Breast epithelium (tissue), 3 donors: ENCODE measurements around the gene LAMTOR2.

Experiments
- POLR2A ChIP-seq: fragments of 450-650 bp; IDR thresholded peaks from one replicate; pipeline ENCODE4 v1.6.1; 2016; ENCODE audit warnings: antibody characterized with exemption, mild to moderate bottlenecking, moderate library complexity
- TF ChIP-seq, protein P1 (sequence below), 3 donors: fragments of 450-650 bp; IDR thresholded peaks; one replicate each; pipeline ENCODE4 v1.5.1; 2016 to 2017; ENCODE audit warnings: antibody characterized with exemption in 3 of 3, mild to moderate bottlenecking in 3 of 3, moderate library complexity in 3 of 3

DNA sequence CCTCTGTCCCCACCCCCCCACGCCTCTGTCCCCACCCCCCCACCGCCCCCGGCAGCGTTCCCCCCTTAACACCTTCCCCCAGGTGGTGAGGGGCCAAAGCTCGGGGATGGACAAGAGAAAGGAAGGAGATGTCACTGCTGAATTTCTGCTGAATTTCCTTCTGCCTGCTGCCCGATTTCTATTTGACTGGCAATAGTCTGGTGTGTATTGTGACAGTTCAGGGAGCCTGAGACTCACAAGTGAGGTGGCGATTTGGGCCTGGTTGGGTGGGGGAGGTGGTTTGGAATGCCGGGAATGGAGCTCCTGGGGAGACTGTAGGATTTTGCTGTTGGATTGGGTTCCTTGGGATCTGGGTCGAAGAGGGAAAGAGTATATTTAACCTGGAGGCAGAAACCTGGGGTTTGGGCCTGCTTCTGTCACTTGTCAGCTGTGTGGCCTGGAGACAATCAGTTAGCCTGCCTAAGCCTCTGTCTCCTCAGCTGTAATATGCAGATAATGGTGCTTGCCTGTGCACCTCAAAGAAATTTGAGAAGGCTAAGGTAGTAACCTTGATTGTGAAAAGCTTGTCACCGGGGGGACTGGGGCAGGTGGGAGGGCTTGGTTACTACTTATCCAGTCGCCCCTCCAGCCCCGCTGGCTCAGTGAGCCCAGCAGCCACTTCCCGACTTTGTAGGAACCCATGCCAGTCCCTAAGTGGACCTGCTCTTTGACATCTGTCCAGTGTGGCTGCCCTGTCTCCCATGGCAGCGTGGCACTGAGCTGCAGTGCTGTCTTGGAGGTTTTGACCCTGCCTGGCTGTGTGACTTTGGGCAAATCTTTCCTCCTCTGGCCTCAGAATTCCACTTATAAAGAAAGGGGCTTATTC, 52.3 kb downstream of the LAMTOR2 start:
- TF ChIP-seq, protein P1, sequence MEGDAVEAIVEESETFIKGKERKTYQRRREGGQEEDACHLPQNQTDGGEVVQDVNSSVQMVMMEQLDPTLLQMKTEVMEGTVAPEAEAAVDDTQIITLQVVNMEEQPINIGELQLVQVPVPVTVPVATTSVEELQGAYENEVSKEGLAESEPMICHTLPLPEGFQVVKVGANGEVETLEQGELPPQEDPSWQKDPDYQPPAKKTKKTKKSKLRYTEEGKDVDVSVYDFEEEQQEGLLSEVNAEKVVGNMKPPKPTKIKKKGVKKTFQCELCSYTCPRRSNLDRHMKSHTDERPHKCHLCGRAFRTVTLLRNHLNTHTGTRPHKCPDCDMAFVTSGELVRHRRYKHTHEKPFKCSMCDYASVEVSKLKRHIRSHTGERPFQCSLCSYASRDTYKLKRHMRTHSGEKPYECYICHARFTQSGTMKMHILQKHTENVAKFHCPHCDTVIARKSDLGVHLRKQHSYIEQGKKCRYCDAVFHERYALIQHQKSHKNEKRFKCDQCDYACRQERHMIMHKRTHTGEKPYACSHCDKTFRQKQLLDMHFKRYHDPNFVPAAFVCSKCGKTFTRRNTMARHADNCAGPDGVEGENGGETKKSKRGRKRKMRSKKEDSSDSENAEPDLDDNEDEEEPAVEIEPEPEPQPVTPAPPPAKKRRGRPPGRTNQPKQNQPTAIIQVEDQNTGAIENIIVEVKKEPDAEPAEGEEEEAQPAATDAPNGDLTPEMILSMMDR (IDR thresholded peaks at IDR 0.05): no peak
- no peak for TF ChIP-seq POLR2A
